Measurements from ENCODE around the gene ZC3H14.

ZC3H14 gene

GRCh38 chr14:88614218-88614907 is 51.5 kb downstream of the ZC3H14 start:
- Histone ChIP-seq H3K27ac (ENCODE audit: low read length) (no peak overlapping the region), H3K4me1 (ENCODE audit: control insufficient read depth, low read depth, low read length) (peaks cover 11% of the 10 kb centered on the region), H3K36me3 (ENCODE audit: control insufficient read depth, low read depth, low read length) (peaks cover 51% of the 10 kb centered on the region), H3K9ac (ENCODE audit: low read length) (no peak overlapping the region), H3K9me3 (ENCODE audit: control insufficient read depth, low read depth, low read length) (no peaks in the 10 kb centered on the region), H3K4me3 (ENCODE audit: low read length) (no peak overlapping the region), H3K27me3 (ENCODE audit: control insufficient read depth, insufficient read depth, low read length) (no peaks in the 10 kb centered on the region)

GRCh38 chr14:88616697-88617096 is 53.9 kb downstream of the ZC3H14 start:
- Histone ChIP-seq H3K9ac (ENCODE audit: low read length) (no peak overlapping the region), H3K36me3 (ENCODE audit: control insufficient read depth, low read depth, low read length) (peaks cover 29% of the 10 kb centered on the region), H3K27me3 (ENCODE audit: control insufficient read depth, insufficient read depth, low read length) (no peaks in the 10 kb centered on the region), H3K4me3 (ENCODE audit: low read length) (no peak overlapping the region), H3K27ac (ENCODE audit: low read length) (no peak overlapping the region), H3K4me1 (ENCODE audit: control insufficient read depth, low read depth, low read length) (peaks cover 11% of the 10 kb centered on the region), H3K9me3 (ENCODE audit: control insufficient read depth, low read depth, low read length) (no peaks in the 10 kb centered on the region)

- peaks cover 11% of the 10 kb centered on the region for H3K4me1 ChIP-seq (ENCODE audit: control insufficient read depth, low read depth, low read length)
- no peak overlapping the region for H3K9ac ChIP-seq (ENCODE audit: low read length)
- H3K36me3 ChIP-seq (ENCODE audit: control insufficient read depth, low read depth, low read length), result peaks cover 21% of the 10 kb centered on the region
- no peaks in the 10 kb centered on the region for H3K27me3 ChIP-seq (ENCODE audit: control insufficient read depth, insufficient read depth, low read length)
- no peaks in the 10 kb centered on the region for H3K9me3 ChIP-seq (ENCODE audit: control insufficient read depth, low read depth, low read length)
- no peak overlapping the region for H3K27ac ChIP-seq (ENCODE audit: low read length)
- no peak overlapping the region for H3K4me3 ChIP-seq (ENCODE audit: low read length)
Observed at GRCh38 chr14:88617479-88617878, 54.6 kb downstream of the ZC3H14 start.

- H3K27ac ChIP-seq (ENCODE audit: low read length), result no peak overlapping the region
Observed at GRCh38 chr14:88618476-88618875, 55.6 kb downstream of the ZC3H14 start.

GRCh38 chr14:88621100-88621499 is 58.3 kb downstream of the ZC3H14 start:
- Histone ChIP-seq H3K27me3 (ENCODE audit: control insufficient read depth, insufficient read depth, low read length) (no peaks in the 10 kb centered on the region), H3K9me3 (ENCODE audit: control insufficient read depth, low read depth, low read length) (no peaks in the 10 kb centered on the region)

More at GRCh38 chr14:88618476-88618875, 55.6 kb downstream of the ZC3H14 start:
- no peaks in the 10 kb centered on the region for H3K9me3 ChIP-seq (ENCODE audit: control insufficient read depth, low read depth, low read length)
- peak overlapping the region; percentile 12 for H3K4me3 ChIP-seq (ENCODE audit: low read length)
- H3K27me3 ChIP-seq (ENCODE audit: control insufficient read depth, insufficient read depth, low read length), result no peaks in the 10 kb centered on the region
- peaks cover 14% of the 10 kb centered on the region for H3K36me3 ChIP-seq (ENCODE audit: control insufficient read depth, low read depth, low read length)
- H3K4me1 ChIP-seq (ENCODE audit: control insufficient read depth, low read depth, low read length), result peaks cover 11% of the 10 kb centered on the region
- no peak overlapping the region for H3K9ac ChIP-seq (ENCODE audit: low read length)

GRCh38 chr14:88625671-88626070 is 62.8 kb downstream of the ZC3H14 start:
- H3K27me3 ChIP-seq (ENCODE audit: control insufficient read depth, insufficient read depth, low read length), result no peaks in the 10 kb centered on the region
- H3K9me3 ChIP-seq (ENCODE audit: control insufficient read depth, low read depth, low read length), result no peaks in the 10 kb centered on the region
- no peaks in the 10 kb centered on the region for H3K36me3 ChIP-seq (ENCODE audit: control insufficient read depth, low read depth, low read length)
- H3K9ac ChIP-seq (ENCODE audit: low read length), result no peak overlapping the region
- no peaks in the 10 kb centered on the region for H3K4me1 ChIP-seq (ENCODE audit: control insufficient read depth, low read depth, low read length)
- H3K27ac ChIP-seq (ENCODE audit: low read length), result no peak overlapping the region
- H3K4me3 ChIP-seq (ENCODE audit: low read length), result no peak overlapping the region

More at GRCh38 chr14:88621100-88621499, 58.3 kb downstream of the ZC3H14 start:
- Histone ChIP-seq H3K4me1 (ENCODE audit: control insufficient read depth, low read depth, low read length) (peaks cover 11% of the 10 kb centered on the region), H3K27ac (ENCODE audit: low read length) (no peak overlapping the region), H3K9ac (ENCODE audit: low read length) (no peak overlapping the region), H3K4me3 (ENCODE audit: low read length) (no peak overlapping the region), H3K36me3 (ENCODE audit: control insufficient read depth, low read depth, low read length) (no peaks in the 10 kb centered on the region)

GRCh38 chr14:88628033-88628432 is 65.2 kb downstream of the ZC3H14 start:
- H3K36me3 ChIP-seq (ENCODE audit: control insufficient read depth, low read depth, low read length), result no peaks in the 10 kb centered on the region
- H3K4me3 ChIP-seq (ENCODE audit: low read length), result no peak overlapping the region
- H3K9me3 ChIP-seq (ENCODE audit: control insufficient read depth, low read depth, low read length), result no peaks in the 10 kb centered on the region
- no peaks in the 10 kb centered on the region for H3K27me3 ChIP-seq (ENCODE audit: control insufficient read depth, insufficient read depth, low read length)
- no peak overlapping the region for H3K9ac ChIP-seq (ENCODE audit: low read length)
- no peak overlapping the region for H3K27ac ChIP-seq (ENCODE audit: low read length)
- no peaks in the 10 kb centered on the region for H3K4me1 ChIP-seq (ENCODE audit: control insufficient read depth, low read depth, low read length)

- Histone ChIP-seq H3K4me1 (ENCODE audit: control insufficient read depth, low read depth, low read length) (no peaks in the 10 kb centered on the region), H3K4me3 (ENCODE audit: low read length) (no peak overlapping the region), H3K27me3 (ENCODE audit: control insufficient read depth, insufficient read depth, low read length) (no peaks in the 10 kb centered on the region), H3K27ac (ENCODE audit: low read length) (no peak overlapping the region), H3K9me3 (ENCODE audit: control insufficient read depth, low read depth, low read length) (no peaks in the 10 kb centered on the region), H3K9ac (ENCODE audit: low read length) (no peak overlapping the region), H3K36me3 (ENCODE audit: control insufficient read depth, low read depth, low read length) (no peaks in the 10 kb centered on the region)
Observed at GRCh38 chr14:88628462-88628861, 65.6 kb downstream of the ZC3H14 start.

GRCh38 chr14:88630565-88630964 is 67.7 kb downstream of the ZC3H14 start:
- Histone ChIP-seq H3K27me3 (ENCODE audit: control insufficient read depth, insufficient read depth, low read length) (no peaks in the 10 kb centered on the region), H3K27ac (ENCODE audit: low read length) (no peak overlapping the region)

GRCh38 chr14:88631091-88631490 is 68.3 kb downstream of the ZC3H14 start:
- H3K4me1 ChIP-seq (ENCODE audit: control insufficient read depth, low read depth, low read length), result no peaks in the 10 kb centered on the region
- H3K27ac ChIP-seq (ENCODE audit: low read length), result no peak overlapping the region
- no peaks in the 10 kb centered on the region for H3K36me3 ChIP-seq (ENCODE audit: control insufficient read depth, low read depth, low read length)
- H3K27me3 ChIP-seq (ENCODE audit: control insufficient read depth, insufficient read depth, low read length), result no peaks in the 10 kb centered on the region
- H3K9ac ChIP-seq (ENCODE audit: low read length), result no peak overlapping the region
- no peaks in the 10 kb centered on the region for H3K9me3 ChIP-seq (ENCODE audit: control insufficient read depth, low read depth, low read length)
- H3K4me3 ChIP-seq (ENCODE audit: low read length), result no peak overlapping the region

More at GRCh38 chr14:88630565-88630964, 67.7 kb downstream of the ZC3H14 start:
- no peaks in the 10 kb centered on the region for H3K4me1 ChIP-seq (ENCODE audit: control insufficient read depth, low read depth, low read length)
- no peaks in the 10 kb centered on the region for H3K36me3 ChIP-seq (ENCODE audit: control insufficient read depth, low read depth, low read length)
- H3K9me3 ChIP-seq (ENCODE audit: control insufficient read depth, low read depth, low read length), result no peaks in the 10 kb centered on the region
- H3K4me3 ChIP-seq (ENCODE audit: low read length), result no peak overlapping the region
- no peak overlapping the region for H3K9ac ChIP-seq (ENCODE audit: low read length)

GRCh38 chr14:88632512-88632911 is 69.7 kb downstream of the ZC3H14 start:
- H3K36me3 ChIP-seq (ENCODE audit: control insufficient read depth, low read depth, low read length), result no peaks in the 10 kb centered on the region
- no peaks in the 10 kb centered on the region for H3K27me3 ChIP-seq (ENCODE audit: control insufficient read depth, insufficient read depth, low read length)
- no peaks in the 10 kb centered on the region for H3K9me3 ChIP-seq (ENCODE audit: control insufficient read depth, low read depth, low read length)
- no peak overlapping the region for H3K27ac ChIP-seq (ENCODE audit: low read length)
- no peak overlapping the region for H3K4me3 ChIP-seq (ENCODE audit: low read length)
- H3K4me1 ChIP-seq (ENCODE audit: control insufficient read depth, low read depth, low read length), result no peaks in the 10 kb centered on the region
- no peak overlapping the region for H3K9ac ChIP-seq (ENCODE audit: low read length)

- no peaks in the 10 kb centered on the region for H3K36me3 ChIP-seq (ENCODE audit: control insufficient read depth, low read depth, low read length)
- no peaks in the 10 kb centered on the region for H3K9me3 ChIP-seq (ENCODE audit: control insufficient read depth, low read depth, low read length)
- no peaks in the 10 kb centered on the region for H3K4me1 ChIP-seq (ENCODE audit: control insufficient read depth, low read depth, low read length)
- H3K9ac ChIP-seq (ENCODE audit: low read length), result no peak overlapping the region
- H3K27ac ChIP-seq (ENCODE audit: low read length), result no peak overlapping the region
- H3K27me3 ChIP-seq (ENCODE audit: control insufficient read depth, insufficient read depth, low read length), result no peaks in the 10 kb centered on the region
- H3K4me3 ChIP-seq (ENCODE audit: low read length), result no peak overlapping the region
Observed at GRCh38 chr14:88639221-88639620, 76.4 kb downstream of the ZC3H14 start.
